Hepatocyte (in vitro differentiated cells): Measurements from ENCODE around the gene TMEM98. TPM values are rescaled to one million over a fixed set of nuclear protein-coding genes. Genes with fewer than 3 reads are reported as not detected.

ENCODE experiments used
- DNase-seq: peaks from one replicate; pipeline ENCODE4 v3.0.0-alpha.2; 2016; ENCODE audit warnings: low spot score
- H2AFZ ChIP-seq: fragments of 200-600 bp; sonication (generic); 2 replicates; pipeline ENCODE4 v1.6.0; 2016; ENCODE audit warnings: antibody characterized with exemption, mild to moderate bottlenecking
- H3K27ac ChIP-seq: fragments of 200-600 bp; sonication (generic); 2 replicates; pipeline ENCODE4 v1.5.1; 2016; ENCODE audit warnings: mild to moderate bottlenecking
- H3K27me3 ChIP-seq: fragments of 200-600 bp; sonication (generic); 2 replicates; pipeline ENCODE4 v1.6.1; 2016
- H3K36me3 ChIP-seq: fragments of 200-600 bp; sonication (generic); replicated peaks from 2 replicates; pipeline ENCODE4 v1.5.1; 2016; ENCODE audit warnings: low read depth; ENCODE audit not compliant: insufficient read depth
- H3K4me1 ChIP-seq: fragments of 200-600 bp; sonication (generic); 2 replicates; pipeline ENCODE4 v1.5.1; 2016; ENCODE audit warnings: mild to moderate bottlenecking, moderate library complexity; ENCODE audit not compliant: insufficient read depth
- H3K4me2 ChIP-seq: fragments of 200-600 bp; sonication (generic); 2 replicates; pipeline ENCODE4 v1.6.0; 2016
- H3K4me3 ChIP-seq: fragments of 200-600 bp; sonication (generic); 2 replicates; pipeline ENCODE4 v1.5.1; 2016; ENCODE audit warnings: mild to moderate bottlenecking
- H3K79me2 ChIP-seq: fragments of 200-600 bp; sonication (generic); 2 replicates; pipeline ENCODE4 v1.6.0; 2017; ENCODE audit warnings: mild to moderate bottlenecking
- H3K9me2 ChIP-seq: fragments of 200-600 bp; sonication (generic); replicated peaks from 2 replicates; pipeline ENCODE4 v1.6.0; 2017; ENCODE audit warnings: mild to moderate bottlenecking; ENCODE audit not compliant: insufficient read depth
- H3K9me3 ChIP-seq: fragments of 200-600 bp; sonication (generic); 2 replicates; pipeline ENCODE4 v1.5.1; 2016; ENCODE audit warnings: low read depth, mild to moderate bottlenecking
- H4K20me1 ChIP-seq: fragments of 200-600 bp; sonication (generic); 2 replicates; pipeline ENCODE4 v1.6.0; 2016; ENCODE audit warnings: mild to moderate bottlenecking; ENCODE audit not compliant: insufficient read depth, poor library complexity, severe bottlenecking
- CTCF ChIP-seq: fragments of 200-600 bp; sonication (generic); IDR thresholded peaks from 2 replicates; pipeline ENCODE4 v1.5.1; 2016; ENCODE audit warnings: antibody characterized with exemption, mild to moderate bottlenecking; ENCODE audit not compliant: poor library complexity
- EZH2 ChIP-seq: fragments of 200-600 bp; sonication (generic); IDR thresholded peaks from 2 replicates; pipeline ENCODE4 v1.6.1; 2016; ENCODE audit warnings: antibody characterized with exemption, mild to moderate bottlenecking, borderline replicate concordance
- EZH2phosphoT487 ChIP-seq: fragments of 200-600 bp; sonication (generic); IDR thresholded peaks from one replicate; pipeline ENCODE4 v1.6.1; 2018; ENCODE audit warnings: antibody characterized with exemption, mild to moderate bottlenecking, low read depth, moderate library complexity; ENCODE audit not compliant: unreplicated experiment, severe bottlenecking
- WGBS: methylation state at CpG from one replicate; pipeline ENCODE4 v1.1.6; 2016; ENCODE audit warnings: low lambda C conversion rate; ENCODE audit errors: missing lambda C conversion rate; 5-methylcytosine and 5-hydroxymethylcytosine counted together
- polyA plus RNA-seq: library from polyadenylated mRNA; unstranded; fragments of >200 nt; fragmentation: Nextera tagmentation; extraction: Ambion mirVana; gene quantifications from 2 replicates; pipeline ENCODE4 v1.2.1, GENCODE V29; 2016
- total RNA-seq: library from RNA; depleted of rRNA; stranded (reverse); fragments of >200 nt; gene quantifications from 2 replicates; pipeline ENCODE4 v1.2.3, GENCODE V29; 2014

TMEM98 gene
- total and polyA plus RNA-seq, 2 experiments from 2014 or later: 280 to 406 TPM

GRCh38 chr17:32901743-32902142 lies 26.2 kb upstream of the TMEM98 start:
- no peak overlapping the region for H3K4me2 ChIP-seq
- no peaks in the 10 kb centered on the region for H3K79me2 ChIP-seq
- peaks cover 27% of the 10 kb centered on the region for H3K4me1 ChIP-seq
- H3K27ac ChIP-seq: no peak overlapping the region
- no peaks in the 10 kb centered on the region for H3K27me3 ChIP-seq
- no peak for TF ChIP-seq EZH2
- DNase-seq: no peak
- H4K20me1 ChIP-seq: no peaks in the 10 kb centered on the region
- no peaks in the 10 kb centered on the region for H3K9me3 ChIP-seq
- H3K36me3 ChIP-seq: no peaks in the 10 kb centered on the region
- no peak overlapping the region for H3K4me3 ChIP-seq
- 95% methylated on average over 4 of the region's 4 CpGs for WGBS
- H2AFZ ChIP-seq: no peak overlapping the region
- H3K9me2 ChIP-seq: no peaks in the 10 kb centered on the region

DNA sequence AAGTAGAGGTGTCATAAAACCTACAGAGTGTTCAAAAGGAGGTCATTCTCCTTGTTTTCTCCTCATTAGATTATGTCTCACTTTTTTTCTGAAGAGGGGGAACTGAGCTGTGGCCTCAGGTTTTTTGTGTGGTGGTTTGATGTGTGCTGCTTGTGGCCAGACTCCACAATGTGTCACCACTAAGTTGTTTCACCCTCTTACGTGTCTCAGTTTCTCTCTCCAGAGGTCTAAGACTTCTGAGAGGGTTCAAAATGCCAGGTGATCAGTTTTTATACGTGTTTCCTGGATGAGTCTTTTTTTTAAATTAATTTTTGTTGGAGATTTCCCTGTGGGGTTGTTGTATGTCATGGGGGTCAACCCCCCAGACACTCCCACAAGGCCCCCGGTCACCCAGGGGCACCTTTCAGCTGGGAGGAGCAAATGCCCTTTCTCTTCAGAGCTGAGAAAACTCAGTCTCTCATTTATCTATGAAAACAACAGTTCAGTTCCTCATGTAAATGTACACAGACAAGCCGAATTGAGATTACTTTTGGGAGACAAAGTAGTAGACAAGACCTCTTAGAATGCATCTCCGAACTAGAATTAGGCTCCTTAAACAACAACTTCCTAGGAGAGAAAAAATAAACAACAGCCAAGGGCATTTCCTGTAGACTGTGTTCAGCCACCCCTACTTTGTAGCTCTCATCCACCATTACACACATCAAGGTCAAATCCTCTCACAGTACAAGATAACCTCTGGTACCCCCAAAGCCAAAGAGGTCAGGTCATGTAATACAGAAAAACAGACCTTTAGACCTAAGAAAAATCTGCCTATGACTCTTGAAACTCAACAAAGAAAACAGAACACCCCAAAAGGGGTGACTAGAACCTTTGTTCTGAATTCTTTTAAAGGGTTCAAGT lies 23.9 kb upstream of the TMEM98 start:
- H3K27ac ChIP-seq: peak overlapping the region; percentile 80
- no peaks in the 10 kb centered on the region for H3K9me2 ChIP-seq
- peak overlapping the region; percentile 54 for H3K4me2 ChIP-seq
- no peak for DNase-seq
- H3K27me3 ChIP-seq: no peaks in the 10 kb centered on the region
- no peak overlapping the region for H3K4me3 ChIP-seq
- no peaks in the 10 kb centered on the region for H3K79me2 ChIP-seq
- TF ChIP-seq CTCF: no peak
- no peak for TF ChIP-seq EZH2
- no peak for TF ChIP-seq EZH2phosphoT487
- peaks cover 18% of the 10 kb centered on the region for H3K4me1 ChIP-seq
- H3K36me3 ChIP-seq: no peaks in the 10 kb centered on the region
- WGBS: 76% methylated on average over 5 of the region's 5 CpGs
- no peaks in the 10 kb centered on the region for H3K9me3 ChIP-seq
- peak overlapping the region; percentile 25 for H2AFZ ChIP-seq
- no peaks in the 10 kb centered on the region for H4K20me1 ChIP-seq

DNA sequence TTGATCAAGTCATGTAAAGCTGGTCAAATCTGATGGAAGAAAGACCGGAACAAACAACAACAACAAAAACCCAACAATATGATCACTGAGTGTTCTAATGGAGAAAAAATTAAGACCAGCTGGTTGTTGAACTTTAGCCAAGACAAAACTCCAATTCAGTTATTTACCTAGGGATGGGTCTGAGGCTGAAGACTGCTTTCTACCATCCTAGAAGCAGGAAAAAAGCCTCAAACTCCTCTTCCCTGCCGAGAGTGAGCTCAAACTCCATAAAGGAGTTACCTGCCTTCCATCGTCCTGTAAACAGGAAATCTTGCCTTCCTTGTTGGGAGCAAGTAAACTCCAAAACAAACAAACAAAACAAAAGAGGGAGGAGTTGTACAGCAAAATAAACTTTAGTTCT lies 23.1 kb upstream of the TMEM98 start:
- Histone ChIP-seq H2AFZ (peak overlapping the region; percentile 18), H3K9me3 (no peaks in the 10 kb centered on the region), H3K79me2 (no peaks in the 10 kb centered on the region), H3K4me1 (peaks cover 18% of the 10 kb centered on the region), H3K36me3 (no peaks in the 10 kb centered on the region), H3K4me3 (no peak overlapping the region), H3K27me3 (no peaks in the 10 kb centered on the region), H4K20me1 (no peaks in the 10 kb centered on the region), H3K4me2 (peak overlapping the region; percentile 54), H3K9me2 (no peaks in the 10 kb centered on the region), H3K27ac (peak overlapping the region; percentile 80)
- TF ChIP-seq EZH2phosphoT487: no peak
- TF ChIP-seq CTCF: no peak
- no peak for TF ChIP-seq EZH2
- WGBS: 59% methylated on average over 3 of the region's 3 CpGs
- DNase-seq: no peak

DNA sequence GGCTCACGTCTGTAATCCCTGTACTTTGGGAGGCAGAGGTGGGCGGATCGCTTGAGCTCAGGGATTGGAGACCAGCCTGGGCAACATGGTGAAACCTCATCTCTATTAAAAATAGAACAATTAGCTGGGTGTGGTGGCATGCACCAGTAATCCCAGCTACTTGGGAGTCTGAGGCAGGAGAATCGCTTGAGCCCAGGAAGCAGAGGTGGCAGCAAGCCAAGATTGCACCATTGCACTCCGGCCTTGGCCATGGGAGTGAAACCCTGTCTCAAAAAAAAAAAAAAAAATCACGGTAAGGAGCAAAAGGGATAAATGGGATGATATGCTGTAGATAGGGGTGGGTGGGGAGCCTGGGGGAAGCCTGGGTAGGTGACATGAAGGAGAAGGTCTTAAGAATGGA lies 20.4 kb upstream of the TMEM98 start:
- H3K9me2 ChIP-seq: no peaks in the 10 kb centered on the region
- no peak for DNase-seq
- no peaks in the 10 kb centered on the region for H4K20me1 ChIP-seq
- H3K4me2 ChIP-seq: no peak overlapping the region
- TF ChIP-seq EZH2phosphoT487 (no peak), EZH2 (no peak), CTCF (no peak)
- no peaks in the 10 kb centered on the region for H3K36me3 ChIP-seq
- no peak overlapping the region for H3K4me3 ChIP-seq
- no peaks in the 10 kb centered on the region for H3K9me3 ChIP-seq
- peaks cover 42% of the 10 kb centered on the region for H3K4me1 ChIP-seq
- no peaks in the 10 kb centered on the region for H3K79me2 ChIP-seq
- H2AFZ ChIP-seq: no peak overlapping the region
- WGBS: 89% methylated on average over 6 of the region's 6 CpGs
- H3K27ac ChIP-seq: no peak overlapping the region
- H3K27me3 ChIP-seq: no peaks in the 10 kb centered on the region
